ENCODE measurements around the gene TRIM7.

The TRIM7 gene

GRCh38 chr5:181233088-181233800, 28.2 kb upstream of the TRIM7 start:
- DNase-seq (ENCODE audit: low read depth): no peak
- TF ChIP-seq CTCF (IDR thresholded peaks at IDR 0.05; ENCODE audit: low read depth, low read length, missing control alignments): no peak
- no peak overlapping the region for H3K4me3 ChIP-seq (ENCODE audit: low read depth, low read length)
- in situ Hi-C loops (cut with HindIII; ENCODE audit: low sequenced_read_pairs): no loop called here

DNA sequence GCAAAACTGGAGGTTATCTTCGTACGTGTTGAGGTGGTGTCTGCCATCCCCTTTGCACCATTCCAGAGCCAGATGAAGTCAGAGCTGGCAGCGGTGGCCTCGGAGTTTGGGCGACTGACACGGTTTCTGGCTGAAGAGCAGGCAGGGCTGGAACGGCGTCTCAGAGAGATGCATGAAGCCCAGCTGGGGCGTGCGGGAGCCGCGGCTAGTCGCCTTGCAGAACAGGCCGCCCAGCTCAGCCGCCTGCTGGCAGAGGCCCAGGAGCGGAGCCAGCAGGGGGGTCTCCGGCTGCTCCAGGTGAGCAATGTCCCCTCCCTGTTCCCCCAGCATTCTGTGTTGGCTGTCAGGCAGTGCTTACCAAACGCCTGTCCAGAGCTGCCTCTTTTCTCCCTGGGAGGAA, 27.6 kb upstream of the TRIM7 start:
- no peak overlapping the region for H3K4me3 ChIP-seq (ENCODE audit: low read depth, low read length)
- TF ChIP-seq CTCF (IDR thresholded peaks at IDR 0.05; ENCODE audit: low read depth, low read length, missing control alignments): no peak
- in situ Hi-C loops (cut with HindIII; ENCODE audit: low sequenced_read_pairs): no loop called here
- DNase-seq (ENCODE audit: low read depth): no peak

DNA sequence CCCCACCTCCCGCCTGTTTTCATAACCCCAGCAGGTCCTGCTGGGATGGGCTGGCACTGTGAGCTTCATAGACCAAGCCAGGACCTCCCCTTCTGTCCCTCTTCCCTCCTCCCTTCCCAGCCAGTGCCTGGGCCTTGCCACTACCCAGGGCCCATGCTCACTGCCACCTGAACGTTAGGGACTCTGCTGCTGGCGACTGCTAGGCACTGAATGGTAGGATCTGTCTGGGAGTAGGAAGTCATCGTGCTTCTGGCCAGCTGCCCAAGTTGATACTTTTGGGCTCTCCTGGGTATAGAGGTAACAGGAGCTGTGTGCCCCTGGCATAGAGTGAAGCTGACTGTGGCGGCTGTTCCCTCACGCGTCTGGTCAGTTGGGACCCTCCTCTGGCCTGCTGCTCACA, 26.4 kb upstream of the TRIM7 start:
- in situ Hi-C loops (cut with HindIII; ENCODE audit: low sequenced_read_pairs): no loop called here
- no peak for TF ChIP-seq CTCF (IDR thresholded peaks at IDR 0.05; ENCODE audit: low read depth, low read length, missing control alignments)
- no peak overlapping the region for H3K4me3 ChIP-seq (ENCODE audit: low read depth, low read length)
- DNase-seq (ENCODE audit: low read depth): no peak

- in situ Hi-C loops (cut with HindIII; ENCODE audit: low sequenced_read_pairs): no loop called here
- DNase-seq (ENCODE audit: low read depth): no peak
- no peak for TF ChIP-seq CTCF (IDR thresholded peaks at IDR 0.05; ENCODE audit: low read depth, low read length, missing control alignments)
Measured at GRCh38 chr5:181230551-181230950, 25.6 kb upstream of the TRIM7 start.

GRCh38 chr5:181229996-181230395, 25.0 kb upstream of the TRIM7 start:
- in situ Hi-C loops (cut with HindIII; ENCODE audit: low sequenced_read_pairs): no loop called here
- H3K4me3 ChIP-seq (ENCODE audit: low read depth, low read length): no peak overlapping the region
- no peak for DNase-seq (ENCODE audit: low read depth)
- no peak for TF ChIP-seq CTCF (IDR thresholded peaks at IDR 0.05; ENCODE audit: low read depth, low read length, missing control alignments)

More at GRCh38 chr5:181230551-181230950, 25.6 kb upstream of the TRIM7 start:
- H3K4me3 ChIP-seq (ENCODE audit: low read depth, low read length): no peak overlapping the region

GRCh38 chr5:181224390-181225229, 19.6 kb upstream of the TRIM7 start:
- peak overlapping the region; percentile 80 for H3K4me3 ChIP-seq (ENCODE audit: low read depth, low read length)
- in situ Hi-C loops (cut with HindIII; ENCODE audit: low sequenced_read_pairs): no loop called here
- no peak for TF ChIP-seq CTCF (IDR thresholded peaks at IDR 0.05; ENCODE audit: low read depth, low read length, missing control alignments)
- DNase-seq (ENCODE audit: low read depth): no peak
